ENCODE data around the gene YPEL3.

DNA sequence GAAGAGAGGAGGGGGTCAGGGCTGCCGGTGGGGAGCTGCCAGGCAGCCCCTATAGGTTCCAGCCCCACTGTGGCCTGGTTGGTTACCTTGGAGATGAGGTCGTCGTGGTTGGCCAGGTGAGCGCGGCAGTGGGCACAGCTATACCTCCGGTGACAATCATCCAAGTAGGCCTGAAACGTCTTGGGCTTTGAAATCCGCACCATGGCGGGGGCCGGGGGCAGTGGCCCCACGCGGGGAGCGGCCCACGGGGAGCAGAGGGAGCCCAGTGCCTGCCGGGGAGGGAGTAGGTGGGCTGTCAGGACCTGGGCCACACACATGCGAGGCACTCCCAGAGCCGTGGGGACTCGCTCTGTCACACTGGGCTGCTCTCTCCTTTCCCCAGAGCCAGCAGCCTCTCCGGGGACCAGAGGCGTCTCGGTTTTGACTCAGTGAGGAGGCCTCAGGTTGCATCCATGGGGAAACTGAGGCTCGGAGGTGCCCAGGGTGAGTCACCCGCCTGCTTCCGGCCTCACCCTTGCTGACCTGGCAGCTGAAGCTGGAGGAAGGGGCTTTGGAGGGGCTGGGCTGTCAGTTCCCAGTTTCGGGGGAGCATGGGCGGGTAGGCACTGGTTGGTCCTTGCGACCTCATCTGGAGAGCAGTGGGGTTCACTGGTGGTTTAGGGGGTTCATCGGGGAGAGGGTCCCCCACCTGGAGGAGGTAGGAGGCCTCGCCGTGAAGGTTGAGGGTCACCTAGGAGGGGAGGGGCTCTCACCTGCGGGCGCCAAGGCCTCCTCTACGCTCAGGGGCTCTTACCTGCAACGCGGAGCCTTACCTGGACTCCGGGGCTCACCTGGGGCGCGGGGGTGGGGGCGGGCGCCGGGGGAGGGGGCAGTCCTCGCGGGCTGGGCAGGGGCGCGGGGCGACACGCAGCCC is 591 bp downstream of the YPEL3 start:
- TF ChIP-seq, protein P1, sequence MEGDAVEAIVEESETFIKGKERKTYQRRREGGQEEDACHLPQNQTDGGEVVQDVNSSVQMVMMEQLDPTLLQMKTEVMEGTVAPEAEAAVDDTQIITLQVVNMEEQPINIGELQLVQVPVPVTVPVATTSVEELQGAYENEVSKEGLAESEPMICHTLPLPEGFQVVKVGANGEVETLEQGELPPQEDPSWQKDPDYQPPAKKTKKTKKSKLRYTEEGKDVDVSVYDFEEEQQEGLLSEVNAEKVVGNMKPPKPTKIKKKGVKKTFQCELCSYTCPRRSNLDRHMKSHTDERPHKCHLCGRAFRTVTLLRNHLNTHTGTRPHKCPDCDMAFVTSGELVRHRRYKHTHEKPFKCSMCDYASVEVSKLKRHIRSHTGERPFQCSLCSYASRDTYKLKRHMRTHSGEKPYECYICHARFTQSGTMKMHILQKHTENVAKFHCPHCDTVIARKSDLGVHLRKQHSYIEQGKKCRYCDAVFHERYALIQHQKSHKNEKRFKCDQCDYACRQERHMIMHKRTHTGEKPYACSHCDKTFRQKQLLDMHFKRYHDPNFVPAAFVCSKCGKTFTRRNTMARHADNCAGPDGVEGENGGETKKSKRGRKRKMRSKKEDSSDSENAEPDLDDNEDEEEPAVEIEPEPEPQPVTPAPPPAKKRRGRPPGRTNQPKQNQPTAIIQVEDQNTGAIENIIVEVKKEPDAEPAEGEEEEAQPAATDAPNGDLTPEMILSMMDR (IDR thresholded peaks at IDR 0.05; ENCODE audit: poor library complexity, severe bottlenecking): no peak
- TF ChIP-seq EZH2 (IDR thresholded peaks at IDR 0.05; ENCODE audit: borderline replicate concordance, insufficient read depth, low read length, poor library complexity, severe bottlenecking) (no peak), RAD21 (conservative IDR thresholded peaks at IDR 0.05) (no peak), POLR2AphosphoS5 (IDR thresholded peaks at IDR 0.05) (no peak)

Data from neural cell (in vitro differentiated cells).